NAMALWA (cell line): ENCODE measurements around the gene CCDC77.

Experiments
- DNase-seq: peaks from one replicate; pipeline ENCODE4 v3.0.0-alpha.2; 2015; ENCODE audit warnings: low spot score

Gene CCDC77

GRCh38 chr12:480831-481816 lies 79.7 kb downstream of the CCDC77 start:
- no peak for DNase-seq

- no peak for DNase-seq
Observed at GRCh38 chr12:482061-482460, 80.6 kb downstream of the CCDC77 start.

GRCh38 chr12:484096-484495 lies 82.7 kb downstream of the CCDC77 start:
- DNase-seq = no peak

- DNase-seq = no peak
Observed at GRCh38 chr12:490260-490659, 88.8 kb downstream of the CCDC77 start.
